ENCODE measurements around the gene NR2C2. TPM values are rescaled to one million over a fixed set of nuclear protein-coding genes. Genes with fewer than 3 reads are reported as not detected.

Gene NR2C2
- total RNA-seq, 2 experiments from 2014 or later, result 47.1 to 47.4 TPM

DNA sequence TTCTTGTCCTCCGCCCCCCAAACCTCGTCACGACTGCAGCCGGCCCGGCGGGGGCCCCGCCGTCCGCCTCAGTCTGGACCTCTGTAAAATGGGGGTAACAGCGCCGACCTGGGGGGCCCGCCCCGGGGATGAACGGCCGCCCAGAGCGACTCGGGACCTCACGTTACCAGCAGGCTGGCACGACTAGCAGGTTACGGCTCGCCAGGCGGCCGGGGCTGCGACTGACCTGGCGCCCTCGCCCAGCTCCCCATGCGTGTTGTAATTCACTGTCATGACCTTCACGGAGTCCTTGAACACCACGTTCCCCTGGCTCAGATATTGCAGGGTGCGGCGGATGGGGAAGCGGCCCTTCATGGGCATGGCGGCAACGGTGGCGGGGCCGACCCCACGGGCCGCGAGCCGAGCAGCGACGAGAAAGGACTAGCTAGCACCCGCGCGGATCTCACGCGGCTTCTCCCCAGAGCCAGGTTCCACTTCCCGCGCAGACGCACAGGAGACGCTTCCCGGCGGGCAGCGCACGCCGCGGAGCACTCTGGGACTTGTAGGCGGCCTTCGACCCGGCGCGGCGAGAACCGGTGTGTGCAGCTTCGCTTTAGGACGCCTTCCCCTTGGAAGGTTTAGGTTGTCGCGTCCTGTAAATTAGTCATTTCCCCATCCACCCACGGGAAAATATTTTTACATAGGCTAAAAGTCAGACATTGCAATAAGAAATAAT is 117.6 kb downstream of the NR2C2 start, which contains the start of gene MRPS25:
MRPS25 (minus strand) TSS at position 481 of the 715 bp plus-strand sequence; CDS start at position 360, 121 bp downstream.
- H3K36me3 Mint-ChIP-seq (ENCODE audit: low read depth), result peaks cover 22% of the 10 kb centered on the region
- H3K4me3 Mint-ChIP-seq, result peak within 1 kb of the TSS; percentile 96
- peaks cover 16% of the 10 kb centered on the region for H3K4me1 Mint-ChIP-seq (ENCODE audit: low read depth)
- ChIA-PET POLR2A (interaction anchor here (0.7 to 4.5 kb wide), 13 partner anchors 9 to 144 kb away, joined by 3 to 40 read pairs (median 3); partner anchors contain the start of genes NR2C2 and RBSN), CTCF (interaction anchor here (0.9 to 3.0 kb wide), 8 partner anchors 11 to 45 kb away, joined by 3 to 14 read pairs (median 4); no protein-coding TSS in a partner anchor)
- ATAC-seq (peak; percentile 99), DNase-seq (peak; percentile 94)
- no peaks in the 10 kb centered on the region for H3K27me3 Mint-ChIP-seq
- peak within 1 kb of the TSS; percentile 97 for H3K27ac Mint-ChIP-seq
- intact Hi-C loops (cut with micrococcal nuclease), result no loop called here
- H3K9me3 Mint-ChIP-seq, result no peaks in the 10 kb centered on the region
- TF ChIP-seq, protein P1, sequence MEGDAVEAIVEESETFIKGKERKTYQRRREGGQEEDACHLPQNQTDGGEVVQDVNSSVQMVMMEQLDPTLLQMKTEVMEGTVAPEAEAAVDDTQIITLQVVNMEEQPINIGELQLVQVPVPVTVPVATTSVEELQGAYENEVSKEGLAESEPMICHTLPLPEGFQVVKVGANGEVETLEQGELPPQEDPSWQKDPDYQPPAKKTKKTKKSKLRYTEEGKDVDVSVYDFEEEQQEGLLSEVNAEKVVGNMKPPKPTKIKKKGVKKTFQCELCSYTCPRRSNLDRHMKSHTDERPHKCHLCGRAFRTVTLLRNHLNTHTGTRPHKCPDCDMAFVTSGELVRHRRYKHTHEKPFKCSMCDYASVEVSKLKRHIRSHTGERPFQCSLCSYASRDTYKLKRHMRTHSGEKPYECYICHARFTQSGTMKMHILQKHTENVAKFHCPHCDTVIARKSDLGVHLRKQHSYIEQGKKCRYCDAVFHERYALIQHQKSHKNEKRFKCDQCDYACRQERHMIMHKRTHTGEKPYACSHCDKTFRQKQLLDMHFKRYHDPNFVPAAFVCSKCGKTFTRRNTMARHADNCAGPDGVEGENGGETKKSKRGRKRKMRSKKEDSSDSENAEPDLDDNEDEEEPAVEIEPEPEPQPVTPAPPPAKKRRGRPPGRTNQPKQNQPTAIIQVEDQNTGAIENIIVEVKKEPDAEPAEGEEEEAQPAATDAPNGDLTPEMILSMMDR (IDR thresholded peaks at IDR 0.05), result no peak

DNA sequence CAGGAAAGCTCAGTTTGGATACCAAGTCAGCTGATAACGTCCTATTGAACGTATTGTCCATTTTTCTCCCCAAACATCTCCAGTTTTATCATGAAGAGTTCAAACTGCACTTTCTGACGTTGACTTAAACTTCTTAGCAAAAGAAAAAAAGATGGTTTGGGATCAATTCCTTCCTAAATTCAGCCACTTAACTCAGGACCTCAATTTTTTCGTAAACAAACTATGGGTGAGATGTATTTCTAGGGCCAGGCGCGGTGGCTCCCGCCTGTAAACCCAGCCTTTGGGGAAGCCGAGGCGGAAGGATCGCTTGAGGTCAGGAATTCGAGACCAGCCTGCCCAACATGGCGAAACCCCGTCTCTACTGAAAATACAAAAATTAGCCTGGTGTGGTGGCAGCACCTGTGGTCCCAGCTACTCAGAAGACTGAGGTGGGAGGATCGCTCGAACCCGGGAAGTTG is 118.2 kb downstream of the NR2C2 start:
- no peak for ATAC-seq
- Mint-ChIP-seq H3K9me3 (no peaks in the 10 kb centered on the region), H3K27me3 (no peaks in the 10 kb centered on the region), H3K4me3 (peak overlapping the region; percentile 96), H3K27ac (peak overlapping the region; percentile 97), H3K36me3 (ENCODE audit: low read depth) (peaks cover 21% of the 10 kb centered on the region), H3K4me1 (ENCODE audit: low read depth) (peaks cover 15% of the 10 kb centered on the region)
- TF ChIP-seq, protein P1 (IDR thresholded peaks at IDR 0.05), result no peak
- DNase-seq, result no peak
- POLR2A ChIA-PET, result interaction anchor here (0.7 to 4.5 kb wide), 10 partner anchors 8 to 144 kb away, joined by 3 to 40 read pairs (median 4); partner anchors contain the start of genes NR2C2 and RBSN
- intact Hi-C loops (cut with micrococcal nuclease), result no loop called here
- CTCF ChIA-PET, result interaction anchor here (0.7 to 3.0 kb wide), 8 partner anchors 15 to 145 kb away, joined by 3 to 14 read pairs (median 4); no protein-coding TSS in a partner anchor

GRCh38 chr3:15066467-15066866 is 119.1 kb downstream of the NR2C2 start:
- no peak overlapping the region for H3K27ac Mint-ChIP-seq
- H3K27me3 Mint-ChIP-seq, result no peaks in the 10 kb centered on the region
- ChIA-PET POLR2A (interaction anchor here (4.5 kb wide), 1 partner anchor 31 kb away, joined by 40 read pairs; the partner anchor contains the start of gene RBSN), CTCF (interaction anchor here (0.7 to 1.2 kb wide), 2 partner anchors 41 to 145 kb away, joined by 3 read pairs; no protein-coding TSS in a partner anchor)
- peaks cover 17% of the 10 kb centered on the region for H3K36me3 Mint-ChIP-seq (ENCODE audit: low read depth)
- ATAC-seq (no peak), DNase-seq (no peak)
- TF ChIP-seq, protein P1 (IDR thresholded peaks at IDR 0.05), result no peak
- no peak overlapping the region for H3K4me3 Mint-ChIP-seq
- peaks cover 15% of the 10 kb centered on the region for H3K4me1 Mint-ChIP-seq (ENCODE audit: low read depth)
- no peaks in the 10 kb centered on the region for H3K9me3 Mint-ChIP-seq
- intact Hi-C loops (cut with micrococcal nuclease), result no loop called here

DNA sequence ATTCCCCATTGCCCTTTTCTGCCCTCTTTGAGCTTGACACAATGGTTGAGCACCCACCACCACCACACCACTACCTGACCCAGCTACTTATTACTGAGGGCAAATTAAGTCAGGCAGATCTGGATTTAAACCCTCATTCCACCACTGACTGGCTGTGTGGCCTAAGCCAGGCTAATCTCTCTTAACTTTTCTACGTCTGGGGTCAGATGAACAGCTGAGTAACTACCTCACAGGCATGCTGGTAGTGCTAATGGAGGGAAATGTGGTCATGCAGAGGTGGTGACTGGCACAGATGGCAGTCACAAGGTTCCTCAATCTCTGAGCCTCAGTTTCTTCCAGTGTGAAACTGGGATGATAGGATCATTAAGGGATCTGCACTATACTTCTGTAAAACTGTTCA is 122.1 kb downstream of the NR2C2 start:
- ChIA-PET CTCF (interaction anchor here (1.5 kb wide), 1 partner anchor 18 kb away, joined by 4 read pairs; no protein-coding TSS in a partner anchor), POLR2A (interaction anchor here (0.8 to 1.1 kb wide), 2 partner anchors 24 to 29 kb away, joined by 3 read pairs; no protein-coding TSS in a partner anchor)
- Mint-ChIP-seq H3K4me1 (ENCODE audit: low read depth) (peaks cover 2% of the 10 kb centered on the region), H3K36me3 (ENCODE audit: low read depth) (peaks cover 4% of the 10 kb centered on the region), H3K4me3 (no peak overlapping the region), H3K27ac (no peak overlapping the region), H3K27me3 (no peaks in the 10 kb centered on the region), H3K9me3 (no peaks in the 10 kb centered on the region)
- DNase-seq, result no peak
- ATAC-seq, result no peak
- intact Hi-C loops (cut with micrococcal nuclease), result no loop called here
- TF ChIP-seq, protein P1 (IDR thresholded peaks at IDR 0.05), result no peak

Measured in activated CD8-positive, alpha-beta T cell treated with anti-CD3 and anti-CD28 coated beads for 36 hours (primary cell).